Measurements from ENCODE around the gene PTPRG. TPM values are rescaled to one million over a fixed set of nuclear protein-coding genes. Genes with fewer than 3 reads are reported as not detected.
"Not testable (repeated sequence)": the region's sequence is repeated elsewhere in the genome, so short reads cannot be mapped to it uniquely, and the experiment has no call there.

PTPRG gene
- 25.9 TPM for polyA plus RNA-seq (2013, experiment 1 of 2; ENCODE audit: insufficient read length)
- 23.5 TPM for polyA plus RNA-seq (2013, experiment 2 of 2; ENCODE audit: insufficient read length)

DNA sequence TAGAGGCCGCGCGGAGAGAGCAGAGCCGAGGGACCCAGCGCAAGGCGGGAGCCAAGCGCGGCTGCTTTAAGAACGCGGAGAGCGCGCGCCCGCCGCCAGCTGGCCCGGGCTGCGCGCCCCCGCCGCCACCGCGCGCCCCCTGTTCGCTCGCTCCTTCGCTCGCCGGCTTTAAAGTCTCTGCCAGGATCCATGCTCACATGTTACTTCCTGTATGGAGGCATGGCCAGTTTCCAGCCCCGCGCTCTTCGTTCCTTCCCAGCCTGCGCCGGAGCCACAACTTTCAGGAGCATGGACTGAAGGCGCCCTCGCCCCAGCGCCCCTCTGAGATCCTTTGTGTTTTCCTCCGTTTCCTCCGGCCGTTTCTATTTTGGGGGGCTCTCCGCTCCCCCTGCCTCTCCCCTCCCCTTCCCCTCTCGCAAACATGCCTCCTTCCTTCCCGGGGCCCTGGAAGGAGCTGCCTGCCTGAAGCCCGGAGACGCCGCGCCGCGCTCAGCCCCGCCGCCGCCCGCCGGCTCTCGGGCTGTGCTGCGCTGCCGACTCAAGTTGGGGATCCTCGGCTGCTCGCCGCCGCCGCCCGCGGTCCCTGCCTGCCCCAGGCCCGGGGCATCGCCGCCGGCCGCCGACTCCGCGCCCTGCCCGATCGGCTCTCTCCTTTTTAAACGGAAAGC, at the start of gene PTPRG:
TSS of gene PTPRG (plus strand) at position 198 of the 668 bp plus-strand sequence. CDS start 717 bp downstream, outside the sequence.
- DNase-seq = peak; percentile 95

- DNase-seq = no peak
Measured at GRCh38 chr3:61518590-61518989, 42.8 kb upstream of the PTPRG start.

GRCh38 chr3:61520966-61521628, 40.3 kb upstream of the PTPRG start:
- DNase-seq = no peak

DNA sequence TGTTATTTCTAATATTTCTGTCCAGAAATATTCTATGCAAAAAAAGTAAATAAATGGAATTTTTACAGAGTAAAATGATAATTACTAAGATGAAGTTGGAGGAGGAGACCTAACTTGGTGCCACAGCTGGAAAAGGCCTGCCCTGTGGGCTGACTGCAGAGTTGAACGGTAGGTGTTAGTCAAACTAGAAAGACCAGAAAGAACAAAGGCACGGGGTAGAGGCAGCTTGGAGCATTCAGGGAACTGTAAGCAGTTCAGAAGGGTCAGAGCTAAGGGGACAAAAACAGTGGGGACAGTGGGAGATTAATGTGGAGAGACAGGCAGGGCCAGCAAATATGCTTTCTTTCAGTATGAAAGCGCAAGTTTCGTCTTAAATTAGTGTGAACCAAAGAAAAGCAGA, 39.3 kb upstream of the PTPRG start:
- DNase-seq = no peak

- DNase-seq = no peak
Measured at GRCh38 chr3:61522626-61523025, 38.7 kb upstream of the PTPRG start.

GRCh38 chr3:61524933-61525332, 36.4 kb upstream of the PTPRG start:
- DNase-seq = no peak

GRCh38 chr3:61526308-61526707, 35.1 kb upstream of the PTPRG start:
- no peak for DNase-seq

DNA sequence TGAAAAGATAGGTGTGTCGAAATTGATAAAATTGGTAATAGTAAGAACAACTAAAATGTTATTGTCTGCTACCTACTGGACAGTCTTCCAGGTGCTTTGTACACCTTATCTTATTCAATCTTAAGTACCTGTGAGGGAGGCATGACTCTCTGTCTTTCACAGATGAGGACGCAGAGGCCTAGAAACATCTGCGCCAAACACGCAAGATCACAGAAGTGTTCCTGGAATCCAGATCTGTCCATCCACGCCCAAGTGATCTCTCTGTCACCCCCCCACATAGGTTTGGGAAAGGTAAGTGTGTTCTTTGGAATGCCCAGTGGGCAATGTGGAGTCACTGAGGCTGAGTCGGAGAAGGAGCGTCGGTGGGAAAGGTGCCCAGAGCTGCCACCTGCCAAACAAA, 34.4 kb upstream of the PTPRG start:
- DNase-seq = no peak

DNA sequence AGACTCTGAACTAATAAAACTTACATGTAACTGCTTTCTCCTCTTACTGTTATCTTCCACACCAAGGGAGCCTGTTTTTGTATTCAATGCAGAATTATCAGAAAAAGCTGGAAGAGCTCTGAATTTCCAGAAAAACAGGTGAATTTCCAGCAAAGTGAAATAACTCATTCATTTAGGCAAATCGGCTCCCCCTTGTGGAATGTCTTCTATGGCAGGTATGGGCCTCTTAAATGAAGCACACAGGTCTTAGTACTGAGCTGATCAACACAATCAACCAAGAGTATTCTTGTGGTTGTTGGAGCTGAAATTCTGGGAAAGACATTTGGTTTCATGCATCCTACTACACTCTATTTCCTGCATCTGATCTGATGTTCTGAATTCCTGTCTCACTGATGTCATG, 31.0 kb upstream of the PTPRG start:
- DNase-seq = peak; percentile 25

DNA sequence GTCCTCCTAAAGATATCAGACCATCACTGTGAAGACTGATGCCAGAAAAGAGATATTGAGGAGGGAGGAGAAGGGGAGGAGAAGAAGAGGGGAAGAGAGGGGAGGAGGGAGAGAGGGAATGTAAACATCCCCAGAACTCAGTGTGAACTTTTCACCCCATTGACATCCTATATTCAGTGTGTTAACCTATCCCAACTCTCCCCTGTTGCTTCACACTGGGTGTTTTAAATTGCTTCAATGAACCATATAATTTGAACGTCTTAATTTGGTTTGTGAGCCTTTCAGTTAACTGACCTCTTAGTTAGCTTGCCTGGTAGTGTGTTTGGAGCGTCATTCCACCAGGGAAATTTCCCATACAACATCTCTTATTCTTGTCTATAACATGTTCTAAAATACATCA, 29.8 kb upstream of the PTPRG start:
- DNase-seq = no peak

DNA sequence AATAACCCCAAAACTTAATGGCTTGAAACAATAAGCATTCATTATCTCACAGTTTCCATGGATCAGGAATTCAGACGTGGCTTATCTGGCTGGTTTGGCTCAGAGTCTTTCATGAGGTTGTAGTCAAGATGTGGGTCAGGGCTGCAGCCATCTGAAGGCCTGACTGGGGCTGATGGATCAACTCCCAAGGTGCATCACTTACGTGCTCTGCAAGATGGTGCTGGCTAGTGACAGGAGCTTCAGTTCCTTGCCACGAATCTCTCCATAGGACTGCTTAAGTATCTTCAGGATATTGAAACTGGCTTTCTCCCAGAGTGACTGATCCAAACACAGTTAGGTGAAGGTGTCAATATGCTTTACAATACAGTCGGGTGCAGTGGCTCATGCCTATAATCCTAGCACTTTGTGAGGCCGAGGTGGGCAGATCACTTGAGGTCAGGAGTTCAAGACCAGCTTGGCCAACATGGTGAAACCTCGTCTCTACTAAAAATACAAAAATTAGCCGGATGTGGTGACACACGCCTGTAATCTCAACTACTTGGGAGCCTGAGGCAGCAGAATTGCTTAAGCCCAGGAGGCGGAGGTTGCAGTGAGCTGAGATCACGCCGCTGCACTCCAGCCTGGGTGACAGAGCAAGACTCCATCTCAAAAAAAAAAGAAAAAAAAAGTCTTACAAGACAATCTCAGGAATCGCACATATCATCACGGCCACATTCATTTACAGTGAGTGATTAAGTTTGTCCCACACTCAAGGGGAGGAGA, 28.5 kb upstream of the PTPRG start:
- DNase-seq = no peak

GRCh38 chr3:61535826-61536225, 25.5 kb upstream of the PTPRG start:
- DNase-seq = no peak

- peak; percentile 18 for DNase-seq
Measured at GRCh38 chr3:61537366-61537765, 24.0 kb upstream of the PTPRG start.

GRCh38 chr3:61538486-61538885, 22.9 kb upstream of the PTPRG start:
- DNase-seq = no peak

- DNase-seq = no peak
Measured at GRCh38 chr3:61541694-61542093, 19.7 kb upstream of the PTPRG start.

DNA sequence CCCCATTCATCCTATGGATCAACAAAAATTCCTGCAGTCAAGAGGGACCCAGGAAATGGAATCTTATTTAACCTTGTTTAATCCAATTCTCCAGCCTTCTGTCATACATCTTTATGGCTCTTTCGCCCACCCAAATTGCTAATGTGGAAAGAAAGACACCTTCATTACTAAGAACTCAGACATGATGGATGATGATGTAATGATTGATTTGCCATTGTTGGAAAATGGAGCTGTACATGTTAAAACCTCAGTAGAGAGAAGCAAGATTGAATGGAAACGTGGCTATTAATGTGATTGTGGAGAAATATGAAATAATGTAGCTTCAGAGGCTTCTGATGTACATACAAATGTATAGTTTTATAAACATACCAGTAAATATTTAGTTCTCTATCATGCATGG, 15.7 kb upstream of the PTPRG start:
- DNase-seq = no peak

DNA sequence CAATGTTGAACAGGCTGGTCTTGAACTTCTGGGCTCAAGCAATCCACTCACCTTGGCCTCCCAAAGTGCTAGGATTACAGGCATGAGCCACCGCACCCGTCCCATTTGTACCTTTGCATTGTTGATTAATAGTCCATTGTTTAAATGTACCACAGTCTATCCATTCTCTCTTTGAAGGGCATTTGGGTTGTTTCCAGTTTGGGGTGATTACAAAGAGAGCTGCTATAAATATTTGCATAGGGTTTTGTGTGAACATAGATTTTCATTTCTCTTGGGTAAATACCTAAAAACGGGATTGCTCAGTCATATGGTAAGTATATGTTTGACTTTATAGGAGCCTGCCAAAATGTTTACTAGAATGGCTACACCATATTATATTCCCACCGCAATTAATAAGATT, 13.7 kb upstream of the PTPRG start:
- no peak for DNase-seq

GRCh38 chr3:61552704-61553103, 8.7 kb upstream of the PTPRG start:
- DNase-seq = not testable (repeated sequence)

DNA sequence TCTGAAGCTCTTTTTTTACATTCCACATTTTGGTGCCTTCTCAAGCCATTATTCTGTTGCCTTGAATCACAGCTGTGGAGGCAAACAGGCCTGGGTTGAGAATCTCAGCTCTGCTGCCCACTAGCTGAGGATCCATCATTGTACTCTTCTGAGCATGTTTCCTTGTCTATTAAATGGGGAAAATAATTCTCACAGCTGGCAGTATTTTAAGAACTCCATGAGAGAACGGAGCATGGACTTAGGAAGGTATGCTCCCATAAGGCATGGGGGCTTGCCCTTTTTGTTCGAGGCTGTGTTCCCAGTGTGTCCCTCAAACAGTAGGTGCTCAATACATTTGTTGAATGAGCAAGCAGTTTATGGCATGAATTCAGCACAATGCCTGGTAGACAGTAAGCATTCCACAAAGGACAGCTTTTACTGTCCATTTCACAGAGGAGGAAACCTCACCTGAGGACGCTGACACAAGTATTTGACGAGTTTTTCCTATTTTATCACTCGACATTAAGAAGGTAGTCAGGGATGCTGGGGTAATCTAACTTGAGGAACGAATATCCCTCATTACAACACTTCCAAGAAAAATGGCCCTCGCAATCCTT, 2.1 kb upstream of the PTPRG start:
- DNase-seq = peak; percentile 35

DNA sequence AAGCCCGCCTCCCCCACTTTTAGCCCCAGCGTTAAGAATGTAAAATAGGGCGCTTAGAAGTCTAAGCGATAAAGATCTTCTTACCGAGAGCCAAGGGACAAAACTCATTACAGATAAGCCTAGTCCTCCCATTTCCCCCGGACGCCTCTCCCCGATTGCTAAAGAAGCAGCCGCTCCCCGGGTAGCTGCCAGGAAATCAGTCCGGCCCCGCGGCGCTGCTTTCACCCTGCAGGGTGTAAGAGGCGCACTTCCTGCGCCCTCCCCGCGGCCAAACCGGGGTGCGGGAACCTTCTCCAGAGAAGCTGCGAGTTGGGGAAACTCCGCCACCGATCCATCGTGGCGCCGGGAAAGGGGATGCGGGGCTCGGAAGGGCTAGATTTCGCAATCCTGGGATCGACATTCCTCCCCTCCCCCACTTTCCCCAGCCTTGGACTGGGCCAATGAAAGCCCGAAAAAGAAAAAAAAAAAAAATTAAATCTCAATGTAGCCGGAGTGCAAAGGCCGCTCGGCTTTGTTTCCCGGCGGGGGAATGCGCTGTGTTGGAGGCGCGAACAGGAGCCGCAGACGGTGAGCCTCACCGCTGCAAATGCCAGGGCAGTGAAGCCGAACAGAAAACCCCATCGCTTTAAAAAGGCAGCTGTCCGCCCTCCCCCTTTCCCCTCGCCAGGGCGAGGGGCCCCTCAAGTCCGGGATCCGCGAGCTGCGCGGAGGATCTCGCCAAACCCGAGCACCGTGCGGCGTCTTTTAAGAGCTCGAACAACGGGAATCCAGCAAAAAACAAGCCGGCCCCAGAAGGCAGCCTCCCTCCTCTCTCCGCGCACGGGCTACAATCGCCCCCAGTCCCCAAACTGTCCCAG, 626 bp upstream of the PTPRG start:
- DNase-seq = peak; percentile 85

- DNase-seq = peak; percentile 27
Measured at GRCh38 chr3:61562042-61562720, 810 bp downstream of the PTPRG start.

Data from fibroblast of skin of back (primary cell).